Left forelimb (tissue), 1 donor: ENCODE data around the gene PELI1.
"Not testable (repeated sequence)": the region's sequence is repeated elsewhere in the genome, so short reads cannot be mapped to it uniquely, and the experiment has no call there.

Experiments used
- DNase-seq: peaks from one replicate; pipeline ENCODE4 v3.0.0-alpha.2; 2018; ENCODE audit warnings: low spot score

Gene PELI1

GRCh38 chr2:64085936-64086335 lies 58.3 kb downstream of the PELI1 start:
- no peak for DNase-seq

- no peak for DNase-seq
These were observed 63.2 kb downstream of the PELI1 start for GRCh38 chr2:64081046-64081445.

GRCh38 chr2:64080179-64080578 lies 64.0 kb downstream of the PELI1 start:
- no peak for DNase-seq

DNA sequence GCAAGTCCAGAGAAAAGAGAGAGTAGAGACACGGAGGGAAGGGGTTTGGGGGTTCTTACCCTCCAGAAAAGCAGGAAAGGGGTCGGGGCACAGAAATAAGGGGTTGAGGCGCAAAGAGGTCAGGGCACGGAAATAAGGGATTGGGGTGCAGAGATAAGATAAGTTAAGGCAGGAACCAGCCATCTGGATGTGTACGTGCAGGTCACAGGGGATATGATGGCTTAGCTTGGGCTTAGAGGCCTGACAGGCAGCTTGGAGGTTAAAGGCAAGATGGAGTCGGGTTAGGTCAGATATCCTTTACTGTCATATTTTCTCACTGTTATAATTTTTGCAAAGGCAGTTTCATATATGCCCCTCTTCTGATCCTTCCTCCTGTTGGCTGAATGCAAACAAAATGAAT lies 64.5 kb downstream of the PELI1 start:
- not testable (repeated sequence) for DNase-seq

- not testable (repeated sequence) for DNase-seq
These were observed 67.4 kb downstream of the PELI1 start for GRCh38 chr2:64076828-64077227.

- not testable (repeated sequence) for DNase-seq
These were observed 69.6 kb downstream of the PELI1 start for GRCh38 chr2:64074616-64075015.

- no peak for DNase-seq
These were observed 76.9 kb downstream of the PELI1 start for GRCh38 chr2:64067326-64067725.

DNA sequence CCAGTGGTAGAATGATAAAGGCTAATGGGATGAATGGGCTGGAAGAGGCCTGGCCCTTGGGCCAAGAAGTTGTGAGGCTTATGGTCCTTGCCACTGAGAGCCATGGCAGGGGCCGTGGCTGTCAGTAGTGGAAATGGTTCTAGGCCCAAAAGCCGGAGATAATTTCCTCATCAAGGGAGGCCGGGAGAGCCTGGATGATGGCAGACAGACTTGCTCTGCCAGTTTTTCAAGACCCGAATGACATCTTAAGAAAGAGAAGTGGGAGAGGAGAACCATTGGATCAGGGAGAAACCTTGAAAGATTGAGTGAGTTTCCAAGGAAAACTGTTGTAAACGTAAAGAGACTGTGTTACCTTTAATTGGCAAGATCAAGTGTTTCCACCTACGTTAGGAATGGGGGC lies 78.7 kb downstream of the PELI1 start:
- DNase-seq: no peak

GRCh38 chr2:64063924-64064331 lies 80.3 kb downstream of the PELI1 start:
- DNase-seq: no peak

- DNase-seq: no peak
These were observed 80.8 kb downstream of the PELI1 start for GRCh38 chr2:64063454-64063853.

DNA sequence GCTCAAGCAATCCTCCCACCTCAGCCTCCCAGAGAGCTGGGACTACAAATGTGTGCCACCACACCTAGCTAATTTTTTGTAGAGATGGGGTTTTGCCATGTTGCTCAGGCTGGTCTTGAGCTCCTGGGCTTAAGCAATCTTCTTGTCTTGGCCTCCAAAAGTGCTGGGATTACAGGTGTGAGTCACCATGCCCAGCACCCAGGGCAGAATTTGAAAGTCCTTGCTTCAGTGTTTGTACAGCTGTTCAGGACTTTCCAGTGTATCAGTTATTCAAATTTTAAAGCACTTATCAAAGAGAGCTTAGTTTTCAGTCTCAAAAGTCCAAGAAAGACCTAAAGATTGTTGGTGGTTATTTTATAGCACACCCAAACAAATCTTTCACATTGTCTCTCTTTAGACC lies 81.4 kb downstream of the PELI1 start:
- DNase-seq: no peak

DNA sequence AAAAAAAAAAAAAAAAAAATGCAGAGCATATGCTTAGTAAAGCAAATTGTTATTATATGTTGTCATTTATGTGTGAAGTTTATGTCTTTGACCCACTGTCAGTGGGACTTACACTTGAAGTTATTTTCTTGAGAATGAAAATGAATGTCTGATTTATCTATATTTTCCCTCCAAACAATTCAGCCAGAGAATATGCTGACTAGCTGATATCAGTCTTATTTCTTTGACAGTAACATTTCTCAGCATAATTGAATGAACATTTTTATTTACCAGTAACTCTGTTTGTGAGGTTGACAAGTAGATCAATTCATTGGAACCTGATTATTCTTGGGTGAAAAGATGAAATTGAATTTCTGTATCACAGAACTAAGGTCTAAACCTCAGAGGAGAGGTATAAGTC lies 85.0 kb downstream of the PELI1 start:
- no peak for DNase-seq

DNA sequence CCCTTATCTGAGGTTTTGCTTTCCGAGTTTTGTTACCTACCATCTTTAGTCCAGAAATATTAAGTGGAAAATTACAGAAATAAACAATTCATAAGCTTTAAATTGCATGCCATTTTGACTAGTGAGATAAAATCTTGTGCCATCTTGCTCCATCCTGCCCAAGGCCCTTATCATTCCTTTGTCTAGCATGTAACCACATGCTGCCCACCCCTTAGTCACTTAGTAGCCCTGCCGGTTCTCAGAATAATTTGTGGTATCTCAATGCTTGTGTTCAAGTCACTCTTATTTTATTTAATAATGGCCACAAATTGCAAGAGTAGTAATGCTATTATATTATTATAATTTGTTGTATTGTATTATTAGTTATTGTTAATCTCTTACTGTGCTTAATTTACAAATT lies 88.2 kb downstream of the PELI1 start:
- no peak for DNase-seq

DNA sequence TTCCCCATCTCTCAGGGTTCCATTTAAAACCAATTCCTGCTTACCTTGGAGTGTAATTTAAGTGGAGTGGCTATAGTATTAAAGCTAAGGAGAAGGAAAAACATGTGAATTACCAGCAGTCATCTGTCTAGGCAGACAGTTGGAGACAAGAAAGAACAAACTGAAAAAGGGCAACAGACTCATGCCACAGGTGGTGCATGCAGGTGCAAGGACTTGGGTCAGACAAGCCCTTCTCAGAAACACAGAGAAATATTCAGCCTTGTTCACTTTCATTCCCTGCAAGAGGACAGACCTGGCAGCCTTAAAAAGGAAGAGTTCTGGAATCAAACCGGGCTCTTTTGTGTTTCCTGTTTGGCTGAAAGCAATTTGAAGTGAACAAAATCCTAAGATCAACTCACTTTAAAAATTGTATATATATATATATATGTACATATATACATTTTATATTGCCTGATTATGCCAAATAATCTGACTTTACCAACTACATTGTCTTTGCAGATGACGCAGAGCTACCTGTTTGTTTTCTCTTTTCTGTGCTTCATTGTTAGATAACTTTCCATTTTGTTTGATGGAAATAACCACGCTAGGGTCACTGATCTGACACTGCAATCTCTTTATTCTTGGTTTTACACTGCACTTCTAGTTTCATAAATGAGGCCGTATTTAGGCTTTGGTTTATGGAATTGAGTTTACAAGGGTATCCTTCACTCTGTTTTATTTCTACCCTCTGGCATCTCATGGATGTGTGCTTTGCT lies 89.9 kb downstream of the PELI1 start:
- DNase-seq: no peak

- DNase-seq: no peak
These were observed 91.6 kb downstream of the PELI1 start for GRCh38 chr2:64052463-64053241.

- DNase-seq: peak; percentile 71
These were observed 94.5 kb downstream of the PELI1 start for GRCh38 chr2:64049633-64050220.

DNA sequence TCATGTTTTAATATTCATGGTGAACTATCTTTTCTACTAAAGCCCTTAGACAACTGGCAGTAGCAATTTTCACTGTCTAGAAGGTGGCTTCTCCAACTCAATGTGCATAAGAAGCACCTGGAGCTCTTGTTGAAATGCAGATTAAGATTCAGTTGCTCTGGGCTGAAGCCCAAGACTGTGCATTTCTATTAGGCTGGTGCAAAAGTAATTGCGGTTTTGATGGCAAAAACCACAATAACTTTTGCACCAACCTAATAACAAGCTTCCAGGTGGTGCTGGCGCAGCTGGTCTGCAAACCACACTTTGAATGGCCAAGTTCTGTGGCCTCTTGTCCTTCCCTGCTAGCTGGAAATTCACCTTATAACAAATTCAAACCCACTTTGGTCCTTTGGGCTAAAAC lies 98.3 kb downstream of the PELI1 start:
- no peak for DNase-seq
